Measurements from ENCODE around the gene SPRYD7.
"Not testable (repeated sequence)": the region's sequence is repeated elsewhere in the genome, so short reads cannot be mapped to it uniquely, and the experiment has no call there.

Gene SPRYD7

GRCh38 chr13:49932868-49933267, 3.3 kb downstream of the SPRYD7 start:
- DNase-seq (ENCODE audit: low read depth), result no peak

GRCh38 chr13:49932066-49932465, 4.1 kb downstream of the SPRYD7 start:
- DNase-seq (ENCODE audit: low read depth), result no peak

GRCh38 chr13:49927755-49928154, 8.4 kb downstream of the SPRYD7 start:
- no peak for DNase-seq (ENCODE audit: low read depth)

- DNase-seq (ENCODE audit: low read depth), result no peak
These were observed 10.2 kb downstream of the SPRYD7 start for GRCh38 chr13:49925881-49926418.

- no peak for DNase-seq (ENCODE audit: low read depth)
These were observed 13.8 kb downstream of the SPRYD7 start for GRCh38 chr13:49922301-49922700.

GRCh38 chr13:49920969-49921368, 15.2 kb downstream of the SPRYD7 start:
- not testable (repeated sequence) for DNase-seq (ENCODE audit: low read depth)

- DNase-seq (ENCODE audit: low read depth), result not testable (repeated sequence)
These were observed 18.0 kb downstream of the SPRYD7 start for GRCh38 chr13:49918106-49918505.

- no peak for DNase-seq (ENCODE audit: low read depth)
These were observed 21.2 kb downstream of the SPRYD7 start for GRCh38 chr13:49914947-49915346.

GRCh38 chr13:49908637-49909036, 27.5 kb downstream of the SPRYD7 start:
- DNase-seq (ENCODE audit: low read depth), result no peak

GRCh38 chr13:49904729-49905456, 31.2 kb downstream of the SPRYD7 start:
- DNase-seq (ENCODE audit: low read depth), result no peak

- no peak for DNase-seq (ENCODE audit: low read depth)
These were observed 37.3 kb downstream of the SPRYD7 start for GRCh38 chr13:49898792-49899191.

GRCh38 chr13:49897713-49898112, 38.4 kb downstream of the SPRYD7 start:
- no peak for DNase-seq (ENCODE audit: low read depth)

- no peak for DNase-seq (ENCODE audit: low read depth)
These were observed 40.3 kb downstream of the SPRYD7 start for GRCh38 chr13:49895826-49896225.

- no peak for DNase-seq (ENCODE audit: low read depth)
These were observed 42.5 kb downstream of the SPRYD7 start for GRCh38 chr13:49893591-49893990.

- no peak for DNase-seq (ENCODE audit: low read depth)
These were observed 45.8 kb downstream of the SPRYD7 start for GRCh38 chr13:49890376-49890775.

- DNase-seq (ENCODE audit: low read depth), result no peak
These were observed 57.5 kb downstream of the SPRYD7 start for GRCh38 chr13:49878682-49879081.

- DNase-seq (ENCODE audit: low read depth), result no peak
These were observed 58.4 kb downstream of the SPRYD7 start for GRCh38 chr13:49877629-49878218.

- DNase-seq (ENCODE audit: low read depth), result no peak
These were observed 61.7 kb downstream of the SPRYD7 start for GRCh38 chr13:49874430-49874829.

GRCh38 chr13:49869519-49869918, 66.6 kb downstream of the SPRYD7 start:
- no peak for DNase-seq (ENCODE audit: low read depth)

- no peak for DNase-seq (ENCODE audit: low read depth)
These were observed 68.3 kb downstream of the SPRYD7 start for GRCh38 chr13:49867834-49868233.

GRCh38 chr13:49865218-49865617, 70.9 kb downstream of the SPRYD7 start:
- DNase-seq (ENCODE audit: low read depth), result no peak

- no peak for DNase-seq (ENCODE audit: low read depth)
These were observed 71.6 kb downstream of the SPRYD7 start for GRCh38 chr13:49864509-49864908.

Data from HS-27A (cell line).